ENCODE measurements around the gene NOS3. TPM values are rescaled to one million over a fixed set of nuclear protein-coding genes. Genes with fewer than 3 reads are reported as not detected.
A peak's percentile ranks its signal among the peaks of the same experiment; 100 is the strongest.

The NOS3 gene
- total RNA-seq, 1 experiment from 2014 or later: 0.66 TPM

DNA sequence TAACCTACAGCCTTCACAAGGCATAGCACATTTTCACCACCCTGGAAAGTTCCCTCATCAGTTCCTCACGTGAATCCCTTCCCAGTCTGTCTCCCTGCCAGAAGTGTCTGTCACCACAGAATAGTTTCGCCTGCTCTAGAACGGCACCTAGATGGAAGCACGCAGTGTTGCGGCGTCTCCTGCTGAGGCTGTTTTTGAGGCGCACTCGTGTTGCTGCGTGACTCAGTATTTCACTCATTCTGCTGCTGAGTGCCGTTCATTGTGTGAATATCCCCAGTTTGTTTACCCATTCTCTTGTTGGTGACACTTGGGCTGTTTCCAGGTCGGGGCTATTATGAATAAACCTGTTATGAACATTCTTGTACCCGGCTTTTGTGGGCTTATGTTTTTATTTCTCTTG, 12.8 kb downstream of the NOS3 start:
- peak overlapping the region; percentile 51 for H3K4me2 ChIP-seq (ENCODE audit: low read length)
- H3F3A ChIP-seq (ENCODE audit: low read length, unreplicated experiment): no peaks in the 10 kb centered on the region
- H2AFZ ChIP-seq (ENCODE audit: low read length): peak overlapping the region; percentile 55
- TF ChIP-seq EZH2phosphoT487 (IDR thresholded peaks at IDR 0.05; ENCODE audit: borderline replicate concordance, low read length): no peak
- H3K27ac ChIP-seq (ENCODE audit: low read length): no peak overlapping the region
- DNase-seq: peak; percentile 64
- BruUV-seq (replicated peaks): no TSS peak
- H3K36me3 ChIP-seq (ENCODE audit: low read depth, low read length): no peaks in the 10 kb centered on the region
- no peaks in the 10 kb centered on the region for H3K27me3 ChIP-seq (ENCODE audit: low read length)
- no peaks in the 10 kb centered on the region for H3K9me3 ChIP-seq (ENCODE audit: low read length)
- peaks cover 9% of the 10 kb centered on the region for H3K4me1 ChIP-seq (ENCODE audit: insufficient read depth, low read length)
- CTCF ChIA-PET: no interaction called here
- H4K20me1 ChIP-seq (ENCODE audit: low read length): no peaks in the 10 kb centered on the region
- POLR2A ChIA-PET (ENCODE audit: unreplicated experiment): no interaction called here
- no peak overlapping the region for H3K9ac ChIP-seq (ENCODE audit: low read length)
- no peaks in the 10 kb centered on the region for H3K9me2 ChIP-seq (replicated peaks; ENCODE audit: low read length)
- H3K79me2 ChIP-seq (ENCODE audit: low read length): no peaks in the 10 kb centered on the region
- intact Hi-C loops (cut with micrococcal nuclease): no loop called here
- peak; percentile 68 for ATAC-seq
- H3K4me3 ChIP-seq (ENCODE audit: low read length): no peak overlapping the region

DNA sequence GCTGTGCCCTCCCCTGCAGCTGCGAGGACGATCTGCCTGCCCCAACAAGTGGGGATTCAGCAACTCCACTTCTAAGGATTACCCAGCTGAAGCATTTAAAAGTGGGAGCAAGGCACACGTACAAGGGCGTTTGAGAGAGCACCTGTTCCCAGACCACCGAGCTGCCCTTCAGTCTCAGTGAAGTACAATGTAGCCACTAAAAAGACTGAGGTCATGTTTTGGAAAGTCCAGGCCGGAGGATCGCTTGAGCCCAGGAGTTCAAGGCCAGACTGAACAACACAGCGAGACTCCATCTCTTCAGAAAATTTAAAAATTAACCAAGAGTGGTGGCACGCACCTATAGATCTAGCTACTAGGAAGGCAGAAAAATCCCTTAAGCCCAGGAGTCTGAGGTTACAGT, 14.7 kb downstream of the NOS3 start:
- POLR2A ChIA-PET (ENCODE audit: unreplicated experiment): no interaction called here
- H3K9ac ChIP-seq (ENCODE audit: low read length): no peak overlapping the region
- BruUV-seq (replicated peaks): no TSS peak
- H3K79me2 ChIP-seq (ENCODE audit: low read length): no peaks in the 10 kb centered on the region
- CTCF ChIA-PET: no interaction called here
- DNase-seq (no peak), ATAC-seq (no peak)
- no peak overlapping the region for H2AFZ ChIP-seq (ENCODE audit: low read length)
- H3F3A ChIP-seq (ENCODE audit: low read length, unreplicated experiment): no peaks in the 10 kb centered on the region
- TF ChIP-seq EZH2phosphoT487 (IDR thresholded peaks at IDR 0.05; ENCODE audit: borderline replicate concordance, low read length) (no peak), EZH2 (IDR thresholded peaks at IDR 0.05; ENCODE audit: low read length, unreplicated experiment) (no peak)
- TF ChIP-seq, protein P1, sequence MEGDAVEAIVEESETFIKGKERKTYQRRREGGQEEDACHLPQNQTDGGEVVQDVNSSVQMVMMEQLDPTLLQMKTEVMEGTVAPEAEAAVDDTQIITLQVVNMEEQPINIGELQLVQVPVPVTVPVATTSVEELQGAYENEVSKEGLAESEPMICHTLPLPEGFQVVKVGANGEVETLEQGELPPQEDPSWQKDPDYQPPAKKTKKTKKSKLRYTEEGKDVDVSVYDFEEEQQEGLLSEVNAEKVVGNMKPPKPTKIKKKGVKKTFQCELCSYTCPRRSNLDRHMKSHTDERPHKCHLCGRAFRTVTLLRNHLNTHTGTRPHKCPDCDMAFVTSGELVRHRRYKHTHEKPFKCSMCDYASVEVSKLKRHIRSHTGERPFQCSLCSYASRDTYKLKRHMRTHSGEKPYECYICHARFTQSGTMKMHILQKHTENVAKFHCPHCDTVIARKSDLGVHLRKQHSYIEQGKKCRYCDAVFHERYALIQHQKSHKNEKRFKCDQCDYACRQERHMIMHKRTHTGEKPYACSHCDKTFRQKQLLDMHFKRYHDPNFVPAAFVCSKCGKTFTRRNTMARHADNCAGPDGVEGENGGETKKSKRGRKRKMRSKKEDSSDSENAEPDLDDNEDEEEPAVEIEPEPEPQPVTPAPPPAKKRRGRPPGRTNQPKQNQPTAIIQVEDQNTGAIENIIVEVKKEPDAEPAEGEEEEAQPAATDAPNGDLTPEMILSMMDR (conservative IDR thresholded peaks at IDR 0.05; ENCODE audit: low read depth, low read length): no peak
- no peaks in the 10 kb centered on the region for H3K9me3 ChIP-seq (ENCODE audit: low read length)
- no peaks in the 10 kb centered on the region for H3K27me3 ChIP-seq (ENCODE audit: low read length)
- no peak overlapping the region for H3K4me3 ChIP-seq (ENCODE audit: low read length)
- intact Hi-C loops (cut with micrococcal nuclease): no loop called here
- H4K20me1 ChIP-seq (ENCODE audit: low read length): no peaks in the 10 kb centered on the region
- no peak overlapping the region for H3K27ac ChIP-seq (ENCODE audit: low read length)
- H3K36me3 ChIP-seq (ENCODE audit: low read depth, low read length): no peaks in the 10 kb centered on the region
- H3K9me2 ChIP-seq (replicated peaks; ENCODE audit: low read length): no peaks in the 10 kb centered on the region
- H3K4me2 ChIP-seq (ENCODE audit: low read length): no peak overlapping the region
- H3K4me1 ChIP-seq (ENCODE audit: insufficient read depth, low read length): peaks cover 9% of the 10 kb centered on the region

DNA sequence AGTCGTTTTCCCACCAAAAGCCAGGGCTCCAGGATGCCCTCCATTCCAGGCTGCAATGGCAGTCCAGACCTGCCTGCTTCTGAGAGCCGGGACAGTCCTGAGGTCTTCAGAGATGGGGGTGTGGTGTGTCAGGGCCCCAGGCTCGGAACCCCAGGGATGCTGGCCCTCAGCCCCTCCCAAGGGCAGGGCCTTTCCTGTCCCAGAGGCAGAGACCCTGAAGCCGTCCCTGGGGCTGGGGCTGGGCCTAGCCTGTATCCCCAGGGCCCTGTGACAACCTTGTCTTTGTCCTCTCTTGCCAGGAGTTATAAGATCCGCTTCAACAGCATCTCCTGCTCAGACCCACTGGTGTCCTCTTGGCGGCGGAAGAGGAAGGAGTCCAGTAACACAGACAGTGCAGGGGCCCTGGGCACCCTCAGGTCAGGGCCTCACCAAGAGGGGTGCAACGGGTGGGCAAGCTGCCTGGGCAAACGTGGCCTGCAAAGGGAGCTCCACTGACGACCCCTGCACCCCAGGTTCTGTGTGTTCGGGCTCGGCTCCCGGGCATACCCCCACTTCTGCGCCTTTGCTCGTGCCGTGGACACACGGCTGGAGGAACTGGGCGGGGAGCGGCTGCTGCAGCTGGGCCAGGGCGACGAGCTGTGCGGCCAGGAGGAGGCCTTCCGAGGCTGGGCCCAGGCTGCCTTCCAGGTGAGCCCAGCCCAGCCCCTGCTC, 15.9 kb downstream of the NOS3 start:
- H2AFZ ChIP-seq (ENCODE audit: low read length): no peak overlapping the region
- POLR2A ChIA-PET (ENCODE audit: unreplicated experiment): no interaction called here
- H4K20me1 ChIP-seq (ENCODE audit: low read length): no peaks in the 10 kb centered on the region
- no peak overlapping the region for H3K27ac ChIP-seq (ENCODE audit: low read length)
- H3K27me3 ChIP-seq (ENCODE audit: low read length): no peaks in the 10 kb centered on the region
- ATAC-seq: no peak
- CTCF ChIA-PET: no interaction called here
- peaks cover 9% of the 10 kb centered on the region for H3K4me1 ChIP-seq (ENCODE audit: insufficient read depth, low read length)
- TF ChIP-seq, protein P1 (conservative IDR thresholded peaks at IDR 0.05; ENCODE audit: low read depth, low read length): no peak
- no peak for TF ChIP-seq EZH2 (IDR thresholded peaks at IDR 0.05; ENCODE audit: low read length, unreplicated experiment)
- no peaks in the 10 kb centered on the region for H3K79me2 ChIP-seq (ENCODE audit: low read length)
- no peak overlapping the region for H3K4me3 ChIP-seq (ENCODE audit: low read length)
- H3F3A ChIP-seq (ENCODE audit: low read length, unreplicated experiment): no peaks in the 10 kb centered on the region
- no peak overlapping the region for H3K4me2 ChIP-seq (ENCODE audit: low read length)
- no peaks in the 10 kb centered on the region for H3K9me3 ChIP-seq (ENCODE audit: low read length)
- H3K9me2 ChIP-seq (replicated peaks; ENCODE audit: low read length): no peaks in the 10 kb centered on the region
- DNase-seq: no peak
- no peak overlapping the region for H3K9ac ChIP-seq (ENCODE audit: low read length)
- no peaks in the 10 kb centered on the region for H3K36me3 ChIP-seq (ENCODE audit: low read depth, low read length)
- BruUV-seq (replicated peaks): no TSS peak
- intact Hi-C loops (cut with micrococcal nuclease): no loop called here
